Smooth muscle cell (in vitro differentiated cells): ENCODE results near the gene ABCC1. TPM values are rescaled to one million over a fixed set of nuclear protein-coding genes. Genes with fewer than 3 reads are reported as not detected.

Experiments used
- DNase-seq: peaks from one replicate; lab custom pipeline; 2025; ENCODE audit not compliant: unreplicated experiment; lab: John Stamatoyannopoulos, UW
- H2AFZ ChIP-seq: fragments of 200-600 bp; sonication (generic); 2 replicates; pipeline ENCODE4 v1.6.0; 2016; ENCODE audit warnings: antibody characterized with exemption, low read depth, mild to moderate bottlenecking
- H3F3A ChIP-seq: fragments of 200-600 bp; sonication (generic); 2 replicates; pipeline ENCODE4 v1.6.0; 2017; ENCODE audit warnings: antibody characterized with exemption, low read depth
- H3K27ac ChIP-seq: fragments of 200-600 bp; sonication (generic); 2 replicates; pipeline ENCODE4 v1.5.1; 2016; ENCODE audit warnings: low read depth, mild to moderate bottlenecking
- H3K27me3 ChIP-seq: fragments of 200-600 bp; sonication (generic); 2 replicates; pipeline ENCODE4 v1.6.1; 2016; ENCODE audit warnings: low read depth, mild to moderate bottlenecking
- H3K36me3 ChIP-seq: fragments of 200-600 bp; sonication (generic); 2 replicates; pipeline ENCODE4 v1.5.1; 2016; ENCODE audit warnings: low read depth
- H3K4me1 ChIP-seq: fragments of 200-600 bp; sonication (generic); 2 replicates; pipeline ENCODE4 v1.5.1; 2016; ENCODE audit warnings: low read depth
- H3K4me2 ChIP-seq: fragments of 200-600 bp; sonication (generic); 2 replicates; pipeline ENCODE4 v1.6.0; 2016; ENCODE audit warnings: mild to moderate bottlenecking
- H3K4me3 ChIP-seq: fragments of 200-600 bp; sonication (generic); 2 replicates; pipeline ENCODE4 v1.5.1; 2016; ENCODE audit warnings: mild to moderate bottlenecking
- H3K79me2 ChIP-seq: fragments of 200-600 bp; sonication (generic); 2 replicates; pipeline ENCODE4 v1.6.0; 2016; ENCODE audit warnings: low read depth, mild to moderate bottlenecking
- H3K9ac ChIP-seq: fragments of 200-600 bp; sonication (generic); 2 replicates; pipeline ENCODE4 v1.6.0; 2016; ENCODE audit warnings: low read depth
- H3K9me3 ChIP-seq: fragments of 200-600 bp; sonication (generic); replicated peaks from 2 replicates; pipeline ENCODE4 v1.5.1; 2016; ENCODE audit warnings: low read depth
- H4K20me1 ChIP-seq: fragments of 200-600 bp; sonication (generic); 2 replicates; pipeline ENCODE4 v1.6.0; 2016; ENCODE audit warnings: low read depth
- WGBS: methylation state at CpG from one replicate; pipeline ENCODE4 v1.1.7; 2016; ENCODE audit warnings: low lambda C conversion rate; 5-methylcytosine and 5-hydroxymethylcytosine counted together
- polyA plus RNA-seq: library from polyadenylated mRNA; unstranded; fragments of >200 nt; fragmentation: Nextera tagmentation; extraction: Ambion mirVana; gene quantifications from 2 replicates; pipeline ENCODE4 v1.2.1, GENCODE V29; 2016
- total RNA-seq: library from RNA; depleted of rRNA; stranded (reverse); fragments of >200 nt; gene quantifications from 2 replicates; pipeline ENCODE4 v1.2.3, GENCODE V29; 2014
- TF ChIP-seq, protein P1 (sequence below): fragments of 200-600 bp; sonication (generic); IDR thresholded peaks from 2 replicates; pipeline ENCODE4 v1.5.1; 2017; ENCODE audit warnings: borderline replicate concordance, mild to moderate bottlenecking, antibody characterized with exemption; ENCODE audit not compliant: insufficient read depth, poor library complexity, severe bottlenecking

The ABCC1 gene
- total and polyA plus RNA-seq, 2 experiments from 2014 or later = 10.2 to 22.7 TPM

DNA sequence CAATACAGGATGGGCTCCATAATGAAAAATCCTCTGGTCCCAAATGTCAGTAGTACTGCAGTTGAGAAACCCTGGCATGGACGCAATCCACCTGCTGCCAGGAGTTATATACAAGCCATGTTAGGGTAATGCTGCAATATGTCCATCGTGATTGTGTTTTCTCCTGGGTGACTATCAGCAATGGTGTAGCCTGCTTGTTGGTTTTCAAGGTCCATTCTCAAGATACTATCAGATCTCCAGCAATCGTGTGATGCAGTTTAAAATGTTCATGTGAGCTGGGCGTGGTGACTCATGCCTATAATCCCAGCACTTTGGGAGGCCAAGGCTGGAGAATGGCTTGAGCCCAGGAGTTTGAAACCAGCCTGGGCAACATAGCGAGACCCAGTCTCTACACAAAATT lies 24.0 kb downstream of the ABCC1 start:
- Histone ChIP-seq H4K20me1 (peaks cover 48% of the 10 kb centered on the region), H3K36me3 (no peaks in the 10 kb centered on the region), H2AFZ (no peak overlapping the region), H3K9ac (no peak overlapping the region), H3K4me1 (no peaks in the 10 kb centered on the region), H3K4me3 (no peak overlapping the region), H3K79me2 (peaks cover 18% of the 10 kb centered on the region), H3K4me2 (no peak overlapping the region), H3F3A (no peaks in the 10 kb centered on the region), H3K9me3 (no peaks in the 10 kb centered on the region), H3K27me3 (no peaks in the 10 kb centered on the region), H3K27ac (no peak overlapping the region)
- no peak for DNase-seq
- WGBS = 74% methylated on average over 5 of the region's 5 CpGs
- TF ChIP-seq, protein P1, sequence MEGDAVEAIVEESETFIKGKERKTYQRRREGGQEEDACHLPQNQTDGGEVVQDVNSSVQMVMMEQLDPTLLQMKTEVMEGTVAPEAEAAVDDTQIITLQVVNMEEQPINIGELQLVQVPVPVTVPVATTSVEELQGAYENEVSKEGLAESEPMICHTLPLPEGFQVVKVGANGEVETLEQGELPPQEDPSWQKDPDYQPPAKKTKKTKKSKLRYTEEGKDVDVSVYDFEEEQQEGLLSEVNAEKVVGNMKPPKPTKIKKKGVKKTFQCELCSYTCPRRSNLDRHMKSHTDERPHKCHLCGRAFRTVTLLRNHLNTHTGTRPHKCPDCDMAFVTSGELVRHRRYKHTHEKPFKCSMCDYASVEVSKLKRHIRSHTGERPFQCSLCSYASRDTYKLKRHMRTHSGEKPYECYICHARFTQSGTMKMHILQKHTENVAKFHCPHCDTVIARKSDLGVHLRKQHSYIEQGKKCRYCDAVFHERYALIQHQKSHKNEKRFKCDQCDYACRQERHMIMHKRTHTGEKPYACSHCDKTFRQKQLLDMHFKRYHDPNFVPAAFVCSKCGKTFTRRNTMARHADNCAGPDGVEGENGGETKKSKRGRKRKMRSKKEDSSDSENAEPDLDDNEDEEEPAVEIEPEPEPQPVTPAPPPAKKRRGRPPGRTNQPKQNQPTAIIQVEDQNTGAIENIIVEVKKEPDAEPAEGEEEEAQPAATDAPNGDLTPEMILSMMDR = no peak

DNA sequence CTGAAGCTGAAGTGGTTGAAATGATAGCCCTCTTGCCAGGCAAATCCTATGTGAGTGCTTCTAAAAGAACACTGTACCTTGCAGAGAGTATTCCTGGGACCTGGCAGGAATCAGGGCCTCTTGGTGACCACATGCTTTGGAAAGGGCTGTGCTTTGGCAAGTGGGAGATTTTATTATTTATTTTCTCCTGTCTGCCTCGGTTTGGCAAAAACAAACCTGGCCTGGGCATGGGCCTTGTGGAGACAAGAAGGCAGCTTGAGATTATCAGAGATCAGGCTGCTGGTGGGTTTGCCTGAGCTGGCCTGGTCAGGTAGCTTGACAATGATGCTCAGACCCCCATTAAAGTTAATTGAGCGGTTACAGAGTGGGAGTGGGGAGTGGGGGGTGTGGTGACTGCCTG lies 24.6 kb downstream of the ABCC1 start:
- no peaks in the 10 kb centered on the region for H3K4me1 ChIP-seq
- TF ChIP-seq, protein P1 = no peak
- no peak overlapping the region for H3K27ac ChIP-seq
- no peak overlapping the region for H2AFZ ChIP-seq
- H3K36me3 ChIP-seq = no peaks in the 10 kb centered on the region
- no peak overlapping the region for H3K9ac ChIP-seq
- H3F3A ChIP-seq = no peaks in the 10 kb centered on the region
- 100% methylated on average over 2 of the region's 2 CpGs for WGBS
- H3K4me2 ChIP-seq = no peak overlapping the region
- peaks cover 48% of the 10 kb centered on the region for H4K20me1 ChIP-seq
- H3K79me2 ChIP-seq = peaks cover 15% of the 10 kb centered on the region
- no peak for DNase-seq
- H3K4me3 ChIP-seq = no peak overlapping the region
- H3K27me3 ChIP-seq = no peaks in the 10 kb centered on the region
- no peaks in the 10 kb centered on the region for H3K9me3 ChIP-seq

DNA sequence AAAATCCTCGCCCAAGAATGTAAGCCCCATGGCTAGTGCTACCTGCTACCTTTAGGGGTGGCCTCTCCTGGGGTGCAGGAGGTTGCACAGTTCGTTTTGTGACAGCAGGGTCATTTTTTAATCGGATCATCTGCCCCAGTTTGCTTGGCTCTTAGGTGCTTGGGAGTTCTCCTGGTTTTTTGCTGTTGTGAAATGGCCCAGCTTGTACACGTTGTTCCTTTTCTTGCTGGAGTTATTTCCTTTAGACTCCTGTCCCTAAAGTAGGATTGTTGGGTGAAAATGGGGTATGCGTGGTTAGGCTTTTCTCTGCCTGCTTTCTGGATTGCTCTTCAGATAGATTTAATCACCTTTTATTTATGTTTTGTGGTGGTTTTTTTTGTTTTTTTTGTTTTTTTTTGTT lies 25.8 kb downstream of the ABCC1 start:
- H3K79me2 ChIP-seq = peaks cover 15% of the 10 kb centered on the region
- H3K4me3 ChIP-seq = no peak overlapping the region
- H3K27me3 ChIP-seq = no peaks in the 10 kb centered on the region
- no peak overlapping the region for H3K4me2 ChIP-seq
- DNase-seq = no peak
- no peak overlapping the region for H3K9ac ChIP-seq
- H2AFZ ChIP-seq = no peak overlapping the region
- H3K4me1 ChIP-seq = no peaks in the 10 kb centered on the region
- H3F3A ChIP-seq = no peaks in the 10 kb centered on the region
- H4K20me1 ChIP-seq = peaks cover 48% of the 10 kb centered on the region
- TF ChIP-seq, protein P1 = no peak
- WGBS = 95% methylated on average over 5 of the region's 5 CpGs
- H3K36me3 ChIP-seq = no peaks in the 10 kb centered on the region
- no peaks in the 10 kb centered on the region for H3K9me3 ChIP-seq
- H3K27ac ChIP-seq = no peak overlapping the region

DNA sequence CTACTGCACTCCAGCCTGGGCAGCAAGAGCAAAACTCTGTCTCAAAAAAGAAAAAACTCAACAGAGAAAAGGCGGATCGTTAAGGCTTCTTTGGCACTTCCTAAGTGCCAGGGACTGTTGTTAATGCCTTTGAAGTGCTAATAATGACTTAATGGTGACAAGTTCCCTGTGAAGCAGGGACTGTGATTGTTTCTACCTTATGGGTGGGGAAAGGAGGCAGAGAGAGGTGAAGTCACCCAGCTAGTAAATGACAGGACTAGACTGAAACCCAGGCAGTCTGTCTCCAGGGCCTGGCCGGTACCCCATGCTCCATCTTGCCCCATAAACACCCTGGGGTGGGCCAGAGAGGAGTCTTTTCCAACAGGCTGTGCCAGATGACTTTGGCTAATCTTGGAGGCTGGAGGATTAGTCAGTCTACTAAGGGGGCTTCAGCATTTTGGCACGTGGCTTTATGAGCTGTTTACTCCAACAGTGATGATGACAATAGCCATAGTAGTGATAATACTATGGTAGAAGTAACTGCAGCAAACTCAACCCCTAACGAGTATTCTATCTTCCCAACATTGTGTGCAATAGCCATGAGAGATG lies 26.9 kb downstream of the ABCC1 start:
- Histone ChIP-seq H3F3A (no peaks in the 10 kb centered on the region), H3K27ac (no peak overlapping the region), H3K79me2 (peaks cover 21% of the 10 kb centered on the region), H3K27me3 (no peaks in the 10 kb centered on the region), H3K9me3 (no peaks in the 10 kb centered on the region), H2AFZ (no peak overlapping the region), H3K4me2 (no peak overlapping the region), H3K4me3 (no peak overlapping the region), H3K9ac (no peak overlapping the region), H3K36me3 (no peaks in the 10 kb centered on the region), H4K20me1 (peaks cover 48% of the 10 kb centered on the region), H3K4me1 (no peaks in the 10 kb centered on the region)
- TF ChIP-seq, protein P1 = no peak
- DNase-seq = no peak
- WGBS = 44% methylated on average over 5 of the region's 5 CpGs
